ENCODE measurements around the gene CHAMP1.
"Not testable (repeated sequence)": the region's sequence is repeated elsewhere in the genome, so short reads cannot be mapped to it uniquely, and the experiment has no call there.

CHAMP1 gene

GRCh38 chr13:114333881-114334280 is 19.6 kb downstream of the CHAMP1 start:
- WGBS, 2 donors (ENCODE audit: extremely low coverage in 2 of 2, insufficient read length in 2 of 2, insufficient replicate concordance in 1 of 2) = no CpG with 5 or more reads among the region's 3 CpGs
- H2BK5ac ChIP-seq (ENCODE audit: low read length); H2AK5ac ChIP-seq (ENCODE audit: low read depth, low read length); H4K8ac ChIP-seq (ENCODE audit: low read depth, low read length); H4K91ac ChIP-seq (ENCODE audit: low read depth, low read length, poor library complexity); DNase-seq (ENCODE audit: low spot score); H3K9me3 ChIP-seq (replicated peaks in 1 of 2; ENCODE audit: control insufficient read depth in 2 of 2, insufficient read depth in 1 of 2, low read depth in 1 of 2, low read length in 2 of 2); H3K27ac ChIP-seq (replicated peaks; ENCODE audit: low read length); H3K4me2 ChIP-seq (ENCODE audit: insufficient read depth, low read length, poor library complexity, severe bottlenecking); H2AFZ ChIP-seq (ENCODE audit: low read length); H2BK120ac ChIP-seq (ENCODE audit: low read depth, low read length); H2BK15ac ChIP-seq (ENCODE audit: low read length); H3K9ac ChIP-seq (ENCODE audit: low read depth, low read length, poor library complexity); H3K79me1 ChIP-seq (ENCODE audit: low read depth, low read length); H3K4me1 ChIP-seq (ENCODE audit: control insufficient read depth in 2 of 2, insufficient read depth in 1 of 2, low read depth in 1 of 2, low read length in 2 of 2); H3K14ac ChIP-seq (ENCODE audit: low read length); H3K27me3 ChIP-seq (ENCODE audit: control insufficient read depth in 3 of 3, insufficient read depth in 3 of 3, low read depth in 1 of 3, low read length in 3 of 3); H3K4ac ChIP-seq (ENCODE audit: low read length); H3K23ac ChIP-seq (ENCODE audit: low read depth, low read length, poor library complexity); H2BK12ac ChIP-seq (ENCODE audit: low read length); H3K18ac ChIP-seq (ENCODE audit: low read length); H3K4me3 ChIP-seq (ENCODE audit: low read length in 2 of 2): not testable (repeated sequence)
- H3K36me3 ChIP-seq (replicated peaks in 1 of 2; ENCODE audit: control insufficient read depth in 2 of 2, insufficient read depth in 2 of 2, low read length in 2 of 2) = peaks cover 0 to 10% of the 10 kb centered on the region in 2 donors

- Histone ChIP-seq H3K23ac (ENCODE audit: low read depth, low read length, poor library complexity) (no peak overlapping the region), H3K14ac (ENCODE audit: low read length) (no peak overlapping the region), H3K4me2 (ENCODE audit: insufficient read depth, low read length, poor library complexity, severe bottlenecking) (no peak overlapping the region), H3K18ac (ENCODE audit: low read length) (no peak overlapping the region), H2BK5ac (ENCODE audit: low read length) (no peak overlapping the region), H2AK5ac (ENCODE audit: low read depth, low read length) (no peak overlapping the region), H3K4me3 (ENCODE audit: low read length in 2 of 2) (no peak overlapping the region), H3K4ac (ENCODE audit: low read length) (no peak overlapping the region), H3K9me3 (replicated peaks in 1 of 2; ENCODE audit: control insufficient read depth in 2 of 2, insufficient read depth in 1 of 2, low read depth in 1 of 2, low read length in 2 of 2) (no peaks in the 10 kb centered on the region), H3K36me3 (replicated peaks in 1 of 2; ENCODE audit: control insufficient read depth in 2 of 2, insufficient read depth in 2 of 2, low read length in 2 of 2) (peaks cover 0 to 9% of the 10 kb centered on the region in 2 donors), H2BK12ac (ENCODE audit: low read length) (no peak overlapping the region), H3K27ac (replicated peaks; ENCODE audit: low read length) (no peak overlapping the region), H4K8ac (ENCODE audit: low read depth, low read length) (no peak overlapping the region), H3K4me1 (ENCODE audit: control insufficient read depth in 2 of 2, insufficient read depth in 1 of 2, low read depth in 1 of 2, low read length in 2 of 2) (peaks cover 0 to 2% of the 10 kb centered on the region in 2 donors), H2BK120ac (ENCODE audit: low read depth, low read length) (no peak overlapping the region), H4K91ac (ENCODE audit: low read depth, low read length, poor library complexity) (no peak overlapping the region), H3K9ac (ENCODE audit: low read depth, low read length, poor library complexity) (no peak overlapping the region), H2AFZ (ENCODE audit: low read length) (no peak overlapping the region), H2BK15ac (ENCODE audit: low read length) (no peak overlapping the region), H3K27me3 (ENCODE audit: control insufficient read depth in 3 of 3, insufficient read depth in 3 of 3, low read depth in 1 of 3, low read length in 3 of 3) (no peaks in the 10 kb centered on the region), H3K79me1 (ENCODE audit: low read depth, low read length) (no peaks in the 10 kb centered on the region)
- WGBS, 2 donors (ENCODE audit: extremely low coverage in 2 of 2, insufficient read length in 2 of 2, insufficient replicate concordance in 1 of 2) = no CpG with 5 or more reads among the region's 5 CpGs
- no peak for DNase-seq (ENCODE audit: low spot score)
These were observed 20.2 kb downstream of the CHAMP1 start for GRCh38 chr13:114334305-114335053.

GRCh38 chr13:114336457-114336856 is 22.2 kb downstream of the CHAMP1 start:
- H2AFZ ChIP-seq (ENCODE audit: low read length); DNase-seq (ENCODE audit: low spot score); H3K18ac ChIP-seq (ENCODE audit: low read length); H2BK120ac ChIP-seq (ENCODE audit: low read depth, low read length); H3K14ac ChIP-seq (ENCODE audit: low read length); H3K9me3 ChIP-seq (replicated peaks in 1 of 2; ENCODE audit: control insufficient read depth in 2 of 2, insufficient read depth in 1 of 2, low read depth in 1 of 2, low read length in 2 of 2); H2AK5ac ChIP-seq (ENCODE audit: low read depth, low read length); H3K4me1 ChIP-seq (ENCODE audit: control insufficient read depth in 2 of 2, insufficient read depth in 1 of 2, low read depth in 1 of 2, low read length in 2 of 2); H3K27me3 ChIP-seq (ENCODE audit: control insufficient read depth in 3 of 3, insufficient read depth in 3 of 3, low read depth in 1 of 3, low read length in 3 of 3); H3K79me1 ChIP-seq (ENCODE audit: low read depth, low read length); H3K23ac ChIP-seq (ENCODE audit: low read depth, low read length, poor library complexity); H4K8ac ChIP-seq (ENCODE audit: low read depth, low read length); H3K9ac ChIP-seq (ENCODE audit: low read depth, low read length, poor library complexity); H2BK12ac ChIP-seq (ENCODE audit: low read length); H3K4me2 ChIP-seq (ENCODE audit: insufficient read depth, low read length, poor library complexity, severe bottlenecking); H3K27ac ChIP-seq (replicated peaks; ENCODE audit: low read length); H2BK5ac ChIP-seq (ENCODE audit: low read length); H3K36me3 ChIP-seq (replicated peaks in 1 of 2; ENCODE audit: control insufficient read depth in 2 of 2, insufficient read depth in 2 of 2, low read length in 2 of 2); H2BK15ac ChIP-seq (ENCODE audit: low read length); H4K91ac ChIP-seq (ENCODE audit: low read depth, low read length, poor library complexity); H3K4ac ChIP-seq (ENCODE audit: low read length); H3K4me3 ChIP-seq (ENCODE audit: low read length in 2 of 2): not testable (repeated sequence)
- no CpG with 5 or more reads among the region's 1 CpG for WGBS, 2 donors (ENCODE audit: extremely low coverage in 2 of 2, insufficient read length in 2 of 2, insufficient replicate concordance in 1 of 2)

- no peak overlapping the region for H4K8ac ChIP-seq (ENCODE audit: low read depth, low read length)
- H2BK5ac ChIP-seq (ENCODE audit: low read length) = no peak overlapping the region
- H3K9me3 ChIP-seq (replicated peaks in 1 of 2; ENCODE audit: control insufficient read depth in 2 of 2, insufficient read depth in 1 of 2, low read depth in 1 of 2, low read length in 2 of 2) = peaks cover 0 to 9% of the 10 kb centered on the region in 2 donors
- H3K18ac ChIP-seq (ENCODE audit: low read length) = no peak overlapping the region
- H3K23ac ChIP-seq (ENCODE audit: low read depth, low read length, poor library complexity) = no peak overlapping the region
- no peak overlapping the region for H2AK5ac ChIP-seq (ENCODE audit: low read depth, low read length)
- no peak overlapping the region for H2AFZ ChIP-seq (ENCODE audit: low read length)
- DNase-seq (ENCODE audit: low spot score) = no peak
- no peak overlapping the region for H4K91ac ChIP-seq (ENCODE audit: low read depth, low read length, poor library complexity)
- H3K9ac ChIP-seq (ENCODE audit: low read depth, low read length, poor library complexity) = no peak overlapping the region
- no peak overlapping the region for H2BK15ac ChIP-seq (ENCODE audit: low read length)
- WGBS, 2 donors (ENCODE audit: extremely low coverage in 2 of 2, insufficient read length in 2 of 2, insufficient replicate concordance in 1 of 2) = no CpG with 5 or more reads among the region's 5 CpGs
- H3K14ac ChIP-seq (ENCODE audit: low read length) = no peak overlapping the region
- no peaks in the 10 kb centered on the region for H3K4me1 ChIP-seq (ENCODE audit: control insufficient read depth in 2 of 2, insufficient read depth in 1 of 2, low read depth in 1 of 2, low read length in 2 of 2)
- no peak overlapping the region for H2BK120ac ChIP-seq (ENCODE audit: low read depth, low read length)
- H3K27ac ChIP-seq (replicated peaks; ENCODE audit: low read length) = no peak overlapping the region
- no peaks in the 10 kb centered on the region for H3K27me3 ChIP-seq (ENCODE audit: control insufficient read depth in 3 of 3, insufficient read depth in 3 of 3, low read depth in 1 of 3, low read length in 3 of 3)
- no peak overlapping the region for H3K4me3 ChIP-seq (ENCODE audit: low read length in 2 of 2)
- H2BK12ac ChIP-seq (ENCODE audit: low read length) = no peak overlapping the region
- H3K4ac ChIP-seq (ENCODE audit: low read length) = no peak overlapping the region
- H3K36me3 ChIP-seq (replicated peaks in 1 of 2; ENCODE audit: control insufficient read depth in 2 of 2, insufficient read depth in 2 of 2, low read length in 2 of 2) = no peaks in the 10 kb centered on the region
- H3K79me1 ChIP-seq (ENCODE audit: low read depth, low read length) = no peaks in the 10 kb centered on the region
- no peak overlapping the region for H3K4me2 ChIP-seq (ENCODE audit: insufficient read depth, low read length, poor library complexity, severe bottlenecking)
These were observed 24.7 kb downstream of the CHAMP1 start for GRCh38 chr13:114338959-114339358.

Measured in neuronal stem cell (in vitro differentiated cells).